Ishikawa (cell line): ENCODE results near the gene MOB1A.

ENCODE experiments used
- CEBPB ChIP-seq: IDR thresholded peaks from 2 replicates; pipeline ENCODE4 v1.6.1; 2012
- CREB1 ChIP-seq: IDR thresholded peaks from 2 replicates; pipeline ENCODE4 v1.6.1; 2012; ENCODE audit warnings: low read depth
- EGR1 ChIP-seq: IDR thresholded peaks from 2 replicates; pipeline ENCODE4 v1.6.1; 2012
- EP300 ChIP-seq: IDR thresholded peaks from 2 replicates; pipeline ENCODE4 v1.6.1; 2012; ENCODE audit warnings: borderline replicate concordance
- FOXM1 ChIP-seq: IDR thresholded peaks from 2 replicates; pipeline ENCODE4 v1.6.1; 2012; ENCODE audit warnings: low read depth, borderline replicate concordance
- NFIC ChIP-seq: IDR thresholded peaks from 2 replicates; pipeline ENCODE4 v1.6.1; 2012
- RAD21 ChIP-seq: IDR thresholded peaks from 2 replicates; pipeline ENCODE4 v1.6.1; 2012; ENCODE audit warnings: low read depth
- REST ChIP-seq: IDR thresholded peaks from 2 replicates; pipeline ENCODE4 v1.6.1; 2012; ENCODE audit warnings: low read depth, mild to moderate bottlenecking
- TAF1 ChIP-seq: IDR thresholded peaks from 2 replicates; pipeline ENCODE4 v1.6.1; 2012; ENCODE audit warnings: low read depth, mild to moderate bottlenecking
- TCF12 ChIP-seq: IDR thresholded peaks from 2 replicates; pipeline ENCODE4 v1.6.1; 2012; ENCODE audit warnings: low read depth
- TEAD4 ChIP-seq: IDR thresholded peaks from 2 replicates; pipeline ENCODE4 v1.6.1; 2012
- YY1 ChIP-seq: IDR thresholded peaks from 2 replicates; pipeline ENCODE4 v1.6.1; 2012; ENCODE audit warnings: low read depth
- ZBTB7A ChIP-seq: IDR thresholded peaks from 2 replicates; pipeline ENCODE4 v1.6.1; 2012; ENCODE audit warnings: low read depth
- TF ChIP-seq, protein P1 (sequence below): IDR thresholded peaks from 2 replicates; pipeline ENCODE4 v1.6.1; 2012
- TF ChIP-seq, protein P2 (sequence below): IDR thresholded peaks from 2 replicates; pipeline ENCODE4 v1.6.1; 2012

Gene MOB1A

DNA sequence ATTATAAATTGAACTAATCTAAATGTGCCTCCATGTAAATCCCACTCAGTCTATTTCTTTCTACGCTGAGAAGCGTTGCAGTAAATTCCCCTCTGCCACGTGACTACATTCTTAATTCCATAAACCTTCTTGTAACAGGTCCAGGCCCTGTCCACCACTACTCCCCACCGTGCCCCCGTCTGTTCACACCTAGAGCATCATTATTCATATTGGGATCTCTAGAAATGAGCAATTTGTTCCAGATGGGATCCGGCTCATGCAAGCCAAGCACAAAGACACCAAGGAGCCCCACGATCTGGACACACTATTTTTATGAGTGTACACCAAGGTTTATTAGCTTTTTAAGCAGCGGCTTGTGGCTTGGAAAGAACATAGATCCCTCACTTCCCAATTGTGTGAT is 69.1 kb downstream of the MOB1A start:
- TF ChIP-seq TCF12 (no peak), CEBPB (no peak), TAF1 (no peak), ZBTB7A (no peak), CREB1 (no peak), YY1 (no peak), RAD21 (no peak), REST (no peak), EP300 (no peak), EGR1 (no peak), TEAD4 (no peak), FOXM1 (no peak), NFIC (no peak)
- TF ChIP-seq, protein P1, sequence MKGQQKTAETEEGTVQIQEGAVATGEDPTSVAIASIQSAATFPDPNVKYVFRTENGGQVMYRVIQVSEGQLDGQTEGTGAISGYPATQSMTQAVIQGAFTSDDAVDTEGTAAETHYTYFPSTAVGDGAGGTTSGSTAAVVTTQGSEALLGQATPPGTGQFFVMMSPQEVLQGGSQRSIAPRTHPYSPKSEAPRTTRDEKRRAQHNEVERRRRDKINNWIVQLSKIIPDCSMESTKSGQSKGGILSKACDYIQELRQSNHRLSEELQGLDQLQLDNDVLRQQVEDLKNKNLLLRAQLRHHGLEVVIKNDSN: no peak
- TF ChIP-seq, protein P2, sequence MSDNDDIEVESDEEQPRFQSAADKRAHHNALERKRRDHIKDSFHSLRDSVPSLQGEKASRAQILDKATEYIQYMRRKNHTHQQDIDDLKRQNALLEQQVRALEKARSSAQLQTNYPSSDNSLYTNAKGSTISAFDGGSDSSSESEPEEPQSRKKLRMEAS: no peak

DNA sequence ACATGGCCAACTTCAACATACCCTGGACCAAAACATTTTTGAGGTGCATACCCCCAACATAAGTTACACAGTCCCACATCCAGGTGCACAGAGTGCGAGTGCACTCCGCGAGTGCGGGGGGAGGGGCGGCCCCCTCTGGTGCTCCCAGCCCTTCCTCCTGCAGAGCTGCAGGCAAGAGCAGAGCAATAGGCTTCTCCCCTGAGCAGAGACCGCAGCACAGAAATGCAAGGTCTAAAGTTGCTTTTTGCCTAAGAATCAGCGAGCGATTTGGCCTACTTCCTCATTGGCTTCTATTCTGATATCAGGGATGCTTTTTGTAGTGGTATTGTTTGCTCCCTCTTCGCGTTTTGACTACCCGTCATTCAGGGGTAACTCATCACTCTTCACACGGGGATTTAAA is 71.6 kb downstream of the MOB1A start:
- TF ChIP-seq, protein P1: no peak
- no peak for TF ChIP-seq TAF1
- no peak for TF ChIP-seq EP300
- TF ChIP-seq, protein P2: no peak

DNA sequence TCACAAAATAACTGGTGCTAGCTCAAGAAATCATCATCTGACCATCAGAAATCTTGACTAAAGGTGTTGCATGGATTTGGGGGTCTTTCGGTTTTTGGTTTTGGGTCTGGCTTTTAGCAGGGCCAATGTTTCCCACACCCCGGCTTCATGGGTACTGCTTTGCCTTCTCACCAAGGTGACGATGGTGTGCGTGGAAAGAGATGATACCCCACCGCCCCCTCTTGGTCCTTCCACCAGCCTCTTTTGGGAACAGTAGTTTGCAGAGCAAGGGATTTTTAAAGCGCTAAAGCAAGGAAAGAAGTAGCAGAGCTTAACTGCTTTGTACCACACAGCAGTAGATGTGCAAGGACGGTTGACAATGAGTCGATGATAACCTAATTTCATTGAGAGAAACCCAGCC is 73.3 kb downstream of the MOB1A start:
- no peak for TF ChIP-seq TEAD4
- TF ChIP-seq TCF12: no peak
- TF ChIP-seq, protein P2: no peak
- TF ChIP-seq NFIC: no peak
- no peak for TF ChIP-seq YY1
- TF ChIP-seq ZBTB7A: no peak
- no peak for TF ChIP-seq CEBPB
- TF ChIP-seq TAF1: no peak
- no peak for TF ChIP-seq RAD21
- no peak for TF ChIP-seq FOXM1
- TF ChIP-seq REST: no peak
- no peak for TF ChIP-seq CREB1
- TF ChIP-seq, protein P1: no peak
- no peak for TF ChIP-seq EGR1
- no peak for TF ChIP-seq EP300

GRCh38 chr2:74104839-74105238 is 73.8 kb downstream of the MOB1A start:
- TF ChIP-seq YY1 (no peak), TCF12 (no peak), FOXM1 (no peak), RAD21 (no peak), CEBPB (no peak), CREB1 (no peak), EP300 (no peak), TEAD4 (no peak), EGR1 (no peak), REST (no peak), TAF1 (no peak), ZBTB7A (no peak), NFIC (no peak)
- TF ChIP-seq, protein P1: no peak
- TF ChIP-seq, protein P2: no peak
